ENCODE measurements around the gene KCMF1. TPM values are rescaled to one million over a fixed set of nuclear protein-coding genes. Genes with fewer than 3 reads are reported as not detected.
A peak's percentile ranks its signal among the peaks of the same experiment; 100 is the strongest.

Gene KCMF1
- total and polyA plus RNA-seq, 10 of the 15 experiments (the other 5 are each of a cell fraction or from before 2014, with no cell fraction given): 8.4 to 124 (median 43.0) TPM

- TF ChIP-seq BACH1 (IDR thresholded peaks at IDR 0.05; ENCODE audit: borderline replicate concordance) (peak; percentile 16; the same call in 1 of the 2 replicates), MLLT1 (IDR thresholded peaks at IDR 0.05) (no peak)
- SMC1A ChIA-PET (ENCODE audit: uncharacterized antibody, unreplicated experiment): interaction anchor here (1.3 to 22.1 kb wide), 6 partner anchors 11 to 73 kb away, joined by 5 to 378 read pairs (median 106); partner anchors contain the start of gene KCMF1
- H3K4me3 ChIP-seq: peak overlapping the region; percentile 22; the same call in 1 of the 2 replicates
- H3K79me2 ChIP-seq (ENCODE audit: control insufficient read depth, insufficient read depth, low read length): peaks cover 53% of the 10 kb centered on the region
- no peaks in the 10 kb centered on the region for H3K36me3 ChIP-seq (ENCODE audit: control insufficient read depth in 2 of 2, insufficient read depth in 2 of 2, low read length in 1 of 2)
- RAD21 ChIA-PET (ENCODE audit: unreplicated experiment): interaction anchor here (1.1 to 10.8 kb wide), 8 partner anchors 11 to 92 kb away, joined by 4 to 300 read pairs (median 8); partner anchors contain the start of genes KCMF1 and TRABD2A
- TSS peak; percentile 35 for BruUV-seq (replicated peaks)
- POLR2A ChIA-PET: interaction anchor here (2.1 to 14.1 kb wide), 4 partner anchors 11 to 31 kb away, joined by 8 to 265 read pairs (median 64); partner anchors contain the start of gene KCMF1
- H4K20me1 ChIP-seq (ENCODE audit: control insufficient read depth, insufficient read depth): no peaks in the 10 kb centered on the region
- ATAC-seq (no peak), FAIRE-seq (no peak), DNase-seq (ENCODE audit: low read depth, low spot score) (no peak)
- H3K9me3 ChIP-seq (replicated peaks; ENCODE audit: control insufficient read depth, insufficient read depth, low read length): no peaks in the 10 kb centered on the region
- H2AFZ ChIP-seq (ENCODE audit: control insufficient read depth, low read depth, low read length): no peak overlapping the region
- H3K9ac ChIP-seq (ENCODE audit: control insufficient read depth, insufficient read depth, low read length): peak overlapping the region; percentile 92
- peak overlapping the region; percentile 100 for H3K27ac ChIP-seq (ENCODE audit: control insufficient read depth, insufficient read depth)
- in situ Hi-C loops (cut with MboI): loop anchor here (25.0 kb wide), 1 partner anchor 1495 kb away; the partner anchor contains the start of gene KDM3A
- H3K4me2 ChIP-seq (ENCODE audit: control insufficient read depth, insufficient read depth): peak overlapping the region; percentile 76
- intact Hi-C loops (cut with micrococcal nuclease; ENCODE audit: unreplicated experiment): loop anchor here (5.0 kb wide), 1 partner anchor 70 kb away; no protein-coding TSS in a partner anchor
- WGBS (ENCODE audit: insufficient coverage, insufficient replicate concordance, low lambda C conversion rate, missing lambda C conversion rate): 100% methylated on average over 2 of the region's 2 CpGs
- H3K27me3 ChIP-seq (replicated peaks in 1 of 2; ENCODE audit: control insufficient read depth in 2 of 2, insufficient read depth in 2 of 2, low read length in 1 of 2): no peaks in the 10 kb centered on the region
- CTCF ChIA-PET: interaction anchor here (1.3 to 11.7 kb wide), 6 partner anchors 11 to 76 kb away, joined by 3 to 275 read pairs (median 61); no protein-coding TSS in a partner anchor
- H3K4me1 ChIP-seq (ENCODE audit: control insufficient read depth, insufficient read depth, low read length): peaks cover 60% of the 10 kb centered on the region
Measured at GRCh38 chr2:84942166-84942565, 28.8 kb upstream of the KCMF1 start.

GRCh38 chr2:84942964-84943421 lies 28.0 kb upstream of the KCMF1 start:
- DNase-seq (ENCODE audit: low read depth, low spot score) (peak; percentile 93), ATAC-seq (peak; percentile 39), FAIRE-seq (peak; percentile 73)
- peaks cover 59% of the 10 kb centered on the region for H3K4me1 ChIP-seq (ENCODE audit: control insufficient read depth, insufficient read depth, low read length)
- in situ Hi-C loops (cut with MboI) (loop anchor here (25.0 kb wide), 1 partner anchor 1494 kb away; the partner anchor contains the start of gene KDM3A), intact Hi-C loops (cut with micrococcal nuclease; ENCODE audit: unreplicated experiment) (loop anchor here (1.0 to 5.0 kb wide), 2 partner anchors 12 to 69 kb away; no protein-coding TSS in a partner anchor)
- BruUV-seq (replicated peaks): no TSS peak
- H3K4me3 ChIP-seq: peak overlapping the region; percentile 86
- H2AFZ ChIP-seq (ENCODE audit: control insufficient read depth, low read depth, low read length): no peak overlapping the region
- no peaks in the 10 kb centered on the region for H3K36me3 ChIP-seq (ENCODE audit: control insufficient read depth in 2 of 2, insufficient read depth in 2 of 2, low read length in 1 of 2)
- CTCF ChIA-PET: interaction anchor here (0.9 to 11.7 kb wide), 11 partner anchors 12 to 342 kb away, joined by 3 to 275 read pairs (median 5); no protein-coding TSS in a partner anchor
- H4K20me1 ChIP-seq (ENCODE audit: control insufficient read depth, insufficient read depth): no peaks in the 10 kb centered on the region
- no peaks in the 10 kb centered on the region for H3K27me3 ChIP-seq (replicated peaks in 1 of 2; ENCODE audit: control insufficient read depth in 2 of 2, insufficient read depth in 2 of 2, low read length in 1 of 2)
- H3K4me2 ChIP-seq (ENCODE audit: control insufficient read depth, insufficient read depth): peak overlapping the region; percentile 89
- SMC1A ChIA-PET (ENCODE audit: uncharacterized antibody, unreplicated experiment): interaction anchor here (0.8 to 22.1 kb wide), 11 partner anchors 12 to 75 kb away, joined by 3 to 378 read pairs (median 7); partner anchors contain the start of gene KCMF1
- RAD21 ChIA-PET (ENCODE audit: unreplicated experiment): interaction anchor here (1.0 to 10.8 kb wide), 11 partner anchors 12 to 91 kb away, joined by 3 to 300 read pairs (median 5); partner anchors contain the start of genes KCMF1 and TRABD2A
- H3K9ac ChIP-seq (ENCODE audit: control insufficient read depth, insufficient read depth, low read length): peak overlapping the region; percentile 92
- H3K79me2 ChIP-seq (ENCODE audit: control insufficient read depth, insufficient read depth, low read length): peaks cover 58% of the 10 kb centered on the region
- no peaks in the 10 kb centered on the region for H3K9me3 ChIP-seq (replicated peaks; ENCODE audit: control insufficient read depth, insufficient read depth, low read length)
- POLR2A ChIA-PET: interaction anchor here (0.6 to 14.1 kb wide), 11 partner anchors 8 to 384 kb away, joined by 3 to 265 read pairs (median 8); partner anchors contain the start of genes KCMF1, TGOLN2 and TMSB10
- 0% methylated on average over 4 of the region's 4 CpGs for WGBS (ENCODE audit: insufficient coverage, insufficient replicate concordance, low lambda C conversion rate, missing lambda C conversion rate)
- H3K27ac ChIP-seq (ENCODE audit: control insufficient read depth, insufficient read depth): peak overlapping the region; percentile 100
- TF ChIP-seq BACH1 (IDR thresholded peaks at IDR 0.05; ENCODE audit: borderline replicate concordance) (no peak), MEF2A (IDR thresholded peaks at IDR 0.05; ENCODE audit: insufficient read depth, low read depth, low read length) (peak; percentile 72), ZNF274 (IDR thresholded peaks at IDR 0.05; ENCODE audit: insufficient read depth, insufficient read length) (no peak), SP1 (IDR thresholded peaks at IDR 0.05; ENCODE audit: low read depth, low read length) (peak; percentile 45), ASH2L (IDR thresholded peaks at IDR 0.05; ENCODE audit: borderline replicate concordance, low read depth) (no peak), ZNF207 (IDR thresholded peaks at IDR 0.05; ENCODE audit: borderline replicate concordance) (no peak), PAX5 (IDR thresholded peaks at IDR 0.05; ENCODE audit: borderline replicate concordance, low read depth, low read length) (peak; percentile 86; the same call in 1 of the 2 replicates), JUNB (IDR thresholded peaks at IDR 0.05) (peak; percentile 74), IKZF2 (IDR thresholded peaks at IDR 0.05) (peak; percentile 94 to 95), STAT1 (conservative IDR thresholded peaks at IDR 0.05) (no peak), PML (IDR thresholded peaks at IDR 0.05; ENCODE audit: low read length) (peak; percentile 87), HDAC6 (IDR thresholded peaks at IDR 0.05; ENCODE audit: unreplicated experiment) (no peak), NR2C2 (IDR thresholded peaks at IDR 0.05; ENCODE audit: borderline replicate concordance, control insufficient read depth, insufficient read length, low read depth) (no peak), ZNF622 (IDR thresholded peaks at IDR 0.05) (no peak), SMC3 (IDR thresholded peaks at IDR 0.05; ENCODE audit: borderline replicate concordance, low read length) (no peak; the same call in 1 of the 2 replicates)
